HEK293 (cell line): Measurements from ENCODE around the gene INPP5A.
A peak's percentile ranks its signal among the peaks of the same experiment; 100 is the strongest.

Source experiments
- CTCF ChIA-PET: fragments of 350-600 bp; formaldehyde crosslinking; extraction: SDS; loops from one replicate; lab custom pipeline; 2021; ENCODE audit warnings: antibody characterized with exemption; lab: Yijun Ruan, JAX
- POLR2A ChIA-PET: fragments of 300-600 bp; formaldehyde crosslinking; extraction: SDS; loops from one replicate; lab custom pipeline; 2020; ENCODE audit warnings: antibody characterized with exemption, inconsistent platforms; lab: Yijun Ruan, JAX
- H3K27ac ChIP-seq: fragments of 200-500 bp; sonication (Bioruptor generic); 2 replicates; pipeline ENCODE4 v1.5.1; 2014; ENCODE audit warnings: low read depth, low read length, control low read depth, inconsistent platforms; ENCODE audit errors: extremely low read depth
- H3K36me3 ChIP-seq, 2 experiments: fragments of 200-500 bp in 1 of 2; sonication (Bioruptor generic) in 1 of 2; 1 replicate in 1 of 2; 2 replicates in 1 of 2; pipeline ENCODE4 v1.5.1; 2014 to 2017; ENCODE audit warnings: inconsistent platforms in 2 of 2, low read length in 2 of 2; ENCODE audit not compliant: control insufficient read depth in 2 of 2, insufficient read depth in 1 of 2
- H3K4me1 ChIP-seq: fragments of 200-500 bp; sonication (Bioruptor generic); 2 replicates; pipeline ENCODE4 v1.5.1; 2014; ENCODE audit warnings: mild to moderate bottlenecking, low read length, inconsistent platforms; ENCODE audit not compliant: control insufficient read depth, insufficient read depth
- H3K4me3 ChIP-seq: 2 replicates; pipeline ENCODE4 v1.5.1; 2011; ENCODE audit warnings: low read depth, mild to moderate bottlenecking, control low read depth, low read length, moderate library complexity
- H3K9me3 ChIP-seq: fragments of 200-500 bp; sonication (Bioruptor generic); 2 replicates; pipeline ENCODE4 v1.5.1; 2014; ENCODE audit warnings: low read depth, low read length, inconsistent platforms; ENCODE audit not compliant: control insufficient read depth, insufficient read depth
- BCL6B ChIP-seq: fragments of 450-650 bp; formaldehyde crosslinking; IDR thresholded peaks from 2 replicates; pipeline ENCODE4 v1.5.1; 2017; ENCODE audit warnings: missing biosample characterization, missing genetic modification characterization
- CTCF ChIP-seq: fragments of 450-650 bp; formaldehyde crosslinking; IDR thresholded peaks from 2 replicates; pipeline ENCODE4 v1.5.1; 2016; ENCODE audit warnings: missing biosample characterization, missing genetic modification characterization
- GLIS2 ChIP-seq: fragments of 450-650 bp; formaldehyde crosslinking; IDR thresholded peaks from 2 replicates; pipeline ENCODE4 v1.5.1; 2016; ENCODE audit warnings: missing biosample characterization, missing genetic modification characterization
- HOXC10 ChIP-seq: sonication (generic); formaldehyde crosslinking; IDR thresholded peaks from 2 replicates; pipeline ENCODE4 v1.8.1; 2023; ENCODE audit warnings: mild to moderate bottlenecking, missing genetic modification reagents
- HOXD13 ChIP-seq: sonication (generic); formaldehyde crosslinking; IDR thresholded peaks from 2 replicates; pipeline ENCODE4 v1.8.0; 2022; ENCODE audit warnings: missing genetic modification reagents, borderline replicate concordance
- KLF1 ChIP-seq: fragments of 450-650 bp; formaldehyde crosslinking; IDR thresholded peaks from 2 replicates; pipeline ENCODE4 v1.5.1; 2016; ENCODE audit warnings: missing biosample characterization, missing genetic modification characterization
- KLF16 ChIP-seq: fragments of 450-650 bp; formaldehyde crosslinking; IDR thresholded peaks from 2 replicates; pipeline ENCODE4 v1.5.1; 2017; ENCODE audit warnings: missing biosample characterization, missing genetic modification characterization
- KLF8 ChIP-seq: fragments of 450-650 bp; formaldehyde crosslinking; IDR thresholded peaks from 2 replicates; pipeline ENCODE4 v1.5.1; 2016; ENCODE audit warnings: missing biosample characterization, missing genetic modification characterization
- KLF9 ChIP-seq: fragments of 450-650 bp; formaldehyde crosslinking; IDR thresholded peaks from 2 replicates; pipeline ENCODE4 v1.5.1; 2016; ENCODE audit warnings: missing biosample characterization, missing genetic modification characterization, low read depth
- MZF1 ChIP-seq: fragments of 450-650 bp; formaldehyde crosslinking; IDR thresholded peaks from 2 replicates; pipeline ENCODE4 v1.5.1; 2017; ENCODE audit warnings: missing biosample characterization, missing genetic modification characterization, borderline replicate concordance
- RBAK ChIP-seq: fragments of 450-650 bp; formaldehyde crosslinking; IDR thresholded peaks from 2 replicates; pipeline ENCODE4 v1.5.1; 2016; ENCODE audit warnings: missing biosample characterization, missing genetic modification characterization
- REST ChIP-seq: fragments of 450-650 bp; formaldehyde crosslinking; IDR thresholded peaks from 2 replicates; pipeline ENCODE4 v1.5.1; 2016; ENCODE audit warnings: missing biosample characterization, missing genetic modification characterization
- SP3 ChIP-seq: fragments of 450-650 bp; formaldehyde crosslinking; IDR thresholded peaks from 2 replicates; pipeline ENCODE4 v1.5.1; 2016; ENCODE audit warnings: missing biosample characterization, missing genetic modification characterization
- YY1 ChIP-seq: fragments of 450-650 bp; formaldehyde crosslinking; IDR thresholded peaks from 2 replicates; pipeline ENCODE4 v1.5.1; 2018; ENCODE audit warnings: missing biosample characterization, missing genetic modification characterization
- ZBTB20 ChIP-seq: fragments of 450-650 bp; formaldehyde crosslinking; IDR thresholded peaks from 2 replicates; pipeline ENCODE4 v1.5.1; 2016; ENCODE audit warnings: missing biosample characterization, missing genetic modification characterization
- ZBTB21 ChIP-seq: fragments of 450-650 bp; formaldehyde crosslinking; IDR thresholded peaks from 2 replicates; pipeline ENCODE4 v1.5.1; 2017; ENCODE audit warnings: missing biosample characterization, missing genetic modification characterization
- ZFP69B ChIP-seq: fragments of 450-650 bp; formaldehyde crosslinking; IDR thresholded peaks from 2 replicates; pipeline ENCODE4 v1.5.1; 2016; ENCODE audit warnings: missing biosample characterization, missing genetic modification characterization
- ZNF132 ChIP-seq: fragments of 450-650 bp; formaldehyde crosslinking; IDR thresholded peaks from 2 replicates; pipeline ENCODE4 v1.5.1; 2017; ENCODE audit warnings: missing biosample characterization, missing genetic modification characterization, borderline replicate concordance
- ZNF248 ChIP-seq: fragments of 450-650 bp; formaldehyde crosslinking; IDR thresholded peaks from 2 replicates; pipeline ENCODE4 v1.5.1; 2017; ENCODE audit warnings: missing biosample characterization, missing genetic modification characterization
- ZNF404 ChIP-seq: fragments of 450-650 bp; formaldehyde crosslinking; IDR thresholded peaks from 2 replicates; pipeline ENCODE4 v1.5.1; 2017; ENCODE audit warnings: missing biosample characterization, missing genetic modification characterization
- ZNF426 ChIP-seq: fragments of 450-650 bp; formaldehyde crosslinking; IDR thresholded peaks from 2 replicates; pipeline ENCODE4 v1.5.1; 2017; ENCODE audit warnings: missing biosample characterization, missing genetic modification characterization, mild to moderate bottlenecking, inconsistent platforms, moderate library complexity
- ZNF510 ChIP-seq: fragments of 450-650 bp; formaldehyde crosslinking; IDR thresholded peaks from 2 replicates; pipeline ENCODE4 v1.5.1; 2018; ENCODE audit warnings: mild to moderate bottlenecking, missing genetic modification characterization, missing biosample characterization; ENCODE audit not compliant: insufficient replicate concordance
- ZNF548 ChIP-seq: fragments of 450-650 bp; formaldehyde crosslinking; IDR thresholded peaks from 2 replicates; pipeline ENCODE4 v1.5.1; 2016; ENCODE audit warnings: missing biosample characterization, missing genetic modification characterization
- ZNF558 ChIP-seq: fragments of 450-650 bp; formaldehyde crosslinking; IDR thresholded peaks from 2 replicates; pipeline ENCODE4 v1.5.1; 2016; ENCODE audit warnings: missing biosample characterization, missing genetic modification characterization
- ZNF600 ChIP-seq: fragments of 450-650 bp; formaldehyde crosslinking; IDR thresholded peaks from 2 replicates; pipeline ENCODE4 v1.5.1; 2016; ENCODE audit warnings: missing biosample characterization, missing genetic modification characterization
- ZNF610 ChIP-seq: fragments of 450-650 bp; formaldehyde crosslinking; IDR thresholded peaks from 2 replicates; pipeline ENCODE4 v1.5.1; 2016; ENCODE audit warnings: missing biosample characterization, missing genetic modification characterization, borderline replicate concordance
- ZNF626 ChIP-seq: fragments of 450-650 bp; sonication (Bioruptor Pico); formaldehyde crosslinking; IDR thresholded peaks from 2 replicates; pipeline ENCODE4 v1.5.1; 2018; ENCODE audit warnings: missing biosample characterization, missing genetic modification characterization, inconsistent platforms
- ZNF707 ChIP-seq: fragments of 450-650 bp; formaldehyde crosslinking; IDR thresholded peaks from 2 replicates; pipeline ENCODE4 v1.5.1; 2016; ENCODE audit warnings: missing biosample characterization, missing genetic modification characterization
- ZNF747 ChIP-seq: fragments of 450-650 bp; formaldehyde crosslinking; IDR thresholded peaks from 2 replicates; pipeline ENCODE4 v1.5.1; 2016; ENCODE audit warnings: missing biosample characterization, missing genetic modification characterization
- ZNF791 ChIP-seq: fragments of 450-650 bp; formaldehyde crosslinking; IDR thresholded peaks from 2 replicates; pipeline ENCODE4 v1.5.1; 2016; ENCODE audit warnings: missing biosample characterization, missing genetic modification characterization
- ZNF843 ChIP-seq: fragments of 450-650 bp; formaldehyde crosslinking; IDR thresholded peaks from 2 replicates; pipeline ENCODE4 v1.5.1; 2016; ENCODE audit warnings: missing biosample characterization, missing genetic modification characterization

INPP5A gene

GRCh38 chr10:132787495-132788179 lies 250.1 kb downstream of the INPP5A start (continued):
- peak; percentile 23; the same call in 1 of the 2 replicates for TF ChIP-seq ZNF600 (tag by site-specific recombination)
- TF ChIP-seq KLF8 (tag by site-specific recombination) = peak; percentile 14; the same call in 1 of the 2 replicates
- no peak for TF ChIP-seq ZNF404 (tag by site-specific recombination)
- TF ChIP-seq ZNF548 (tag by site-specific recombination) = no peak
- peak; percentile 60; the same call in 1 of the 2 replicates for TF ChIP-seq KLF1 (tag by site-specific recombination)
- TF ChIP-seq SP3 = peak; percentile 68
- TF ChIP-seq KLF9 = peak; percentile 91
- TF ChIP-seq ZNF610 (tag by site-specific recombination) = no peak
- TF ChIP-seq RBAK (tag by site-specific recombination) = no peak
- TF ChIP-seq ZNF426 = no peak

- no peak overlapping the region for H3K27ac ChIP-seq
- no peaks in the 10 kb centered on the region for H3K36me3 ChIP-seq
- no peaks in the 10 kb centered on the region for H3K9me3 ChIP-seq
- peaks cover 3% of the 10 kb centered on the region for H3K4me1 ChIP-seq
- no peak overlapping the region for H3K4me3 ChIP-seq
- POLR2A ChIA-PET = no interaction called here
- CTCF ChIA-PET = interaction anchor here (0.7 kb wide), 1 partner anchor 18 kb away, joined by 3 read pairs; no protein-coding TSS in a partner anchor
- TF ChIP-seq KLF16 (no peak), YY1 (no peak; the same call in 1 of the 2 replicates), BCL6B (tag by site-specific recombination) (no peak), ZNF510 (tag by site-specific recombination) (no peak), GLIS2 (tag by site-specific recombination) (peak; percentile 80), SP3 (no peak), HOXD13 (no peak), ZBTB20 (tag by site-specific recombination) (no peak), CTCF (tag by site-specific recombination) (peak; percentile 47; the same call in 1 of the 2 replicates), ZNF132 (tag by site-specific recombination) (no peak), MZF1 (tag by site-specific recombination) (no peak), ZBTB21 (tag by site-specific recombination) (no peak), KLF9 (no peak), ZNF626 (tag by site-specific recombination) (no peak), ZNF707 (no peak), ZNF843 (tag by site-specific recombination) (no peak), ZNF747 (tag by site-specific recombination) (no peak), ZFP69B (tag by site-specific recombination) (no peak), ZNF248 (no peak), ZNF558 (tag by site-specific recombination) (no peak), HOXC10 (CRISPR knock-in tag) (no peak), REST (tag by site-specific recombination) (no peak), ZNF791 (tag by site-specific recombination) (no peak)
Measured at GRCh38 chr10:132788180-132788830, 250.7 kb downstream of the INPP5A start.
